ENCODE data around the gene TTC9C. TPM values are rescaled to one million over a fixed set of nuclear protein-coding genes. Genes with fewer than 3 reads are reported as not detected.

Gene TTC9C
- polyA plus RNA-seq, 2 of the 4 experiments (the other 2 are of a cell fraction) = 33.5 to 42.6 TPM

GRCh38 chr11:62725646-62726045 lies 2.6 kb upstream of the TTC9C start:
- WGBS (ENCODE audit: missing lambda C conversion rate) = 1% methylated on average over 7 of the region's 7 CpGs
- no peak for TF ChIP-seq SREBF2 (IDR thresholded peaks at IDR 0.05)
- no peak for TF ChIP-seq RARB (CRISPR knock-in tag; IDR thresholded peaks at IDR 0.05)
- TF ChIP-seq CTCF (IDR thresholded peaks at IDR 0.05) = no peak
- no peak for TF ChIP-seq FOSB (CRISPR knock-in tag; IDR thresholded peaks at IDR 0.05)
- no peak for TF ChIP-seq MAZ (IDR thresholded peaks at IDR 0.05; ENCODE audit: borderline replicate concordance, low read depth, low read length)
- TF ChIP-seq NFE2L2 (conservative IDR thresholded peaks at IDR 0.05; ENCODE audit: low read length) = no peak
- TF ChIP-seq RNF2 (IDR thresholded peaks at IDR 0.05; ENCODE audit: borderline replicate concordance, low read depth) = no peak
- TF ChIP-seq HES2 (IDR thresholded peaks at IDR 0.05) = no peak
- no peak for TF ChIP-seq CBX2 (IDR thresholded peaks at IDR 0.05; ENCODE audit: borderline replicate concordance, low read depth)
- TF ChIP-seq POLR2AphosphoS2 (conservative IDR thresholded peaks at IDR 0.05; ENCODE audit: low read length) = no peak
- no peak for TF ChIP-seq EHF (CRISPR knock-in tag; IDR thresholded peaks at IDR 0.05)
- no peak for TF ChIP-seq E2F6 (IDR thresholded peaks at IDR 0.05; ENCODE audit: borderline replicate concordance, low read depth)
- FAIRE-seq (no peak), DNase-seq (ENCODE audit: low read depth in 1 of 2, low spot score in 1 of 2) (no peak), ATAC-seq (no peak)
- Histone ChIP-seq H3K27ac (peak overlapping the region; percentile 97), H3K4me2 (peak overlapping the region; percentile 92), H3K9me3 (no peaks in the 10 kb centered on the region), H3K4me1 (peaks cover 21% of the 10 kb centered on the region), H3K4me3 (peak overlapping the region; percentile 78)
- CTCF ChIA-PET = interaction anchor here (1.9 to 3.1 kb wide), 2 partner anchors 10 to 18 kb away, joined by 6 to 9 read pairs; partner anchors contain the start of genes BSCL2 and GNG3
- POLR2A ChIA-PET = interaction anchor here (2.2 to 3.8 kb wide), 5 partner anchors 18 to 60 kb away, joined by 12 to 96 read pairs (median 43); partner anchors contain the start of genes BSCL2, C11orf98, CSKMT and GNG3

- TF ChIP-seq FOSB (CRISPR knock-in tag; IDR thresholded peaks at IDR 0.05) (no peak), ZC3H11A (IDR thresholded peaks at IDR 0.05) (no peak), HEYL (CRISPR knock-in tag; IDR thresholded peaks at IDR 0.05) (no peak), RCOR1 (IDR thresholded peaks at IDR 0.05; ENCODE audit: low read depth, low read length) (no peak)
- CTCF ChIA-PET = interaction anchor here (1.1 to 3.1 kb wide), 7 partner anchors 15 to 59 kb away, joined by 3 to 15 read pairs (median 4); partner anchors contain the start of genes BSCL2 and GNG3
- 2% methylated on average over 51 of the region's 51 CpGs for WGBS (ENCODE audit: missing lambda C conversion rate)
Observed at GRCh38 chr11:62726156-62726914, 2.0 kb upstream of the TTC9C start.

GRCh38 chr11:62726915-62727164 lies 1.4 kb upstream of the TTC9C start:
- peak overlapping the region; percentile 92 for H3K4me2 ChIP-seq
- no peak for FAIRE-seq
- no peak for DNase-seq (ENCODE audit: low read depth in 1 of 2, low spot score in 1 of 2)
- H3K27ac ChIP-seq = peak overlapping the region; percentile 97
- H3K9me3 ChIP-seq = no peaks in the 10 kb centered on the region
- POLR2A ChIA-PET = interaction anchor here (0.5 to 3.8 kb wide), 35 partner anchors 8 to 332 kb away, joined by 3 to 96 read pairs (median 7); partner anchors contain the start of genes B3GAT3, BSCL2, C11orf98 and CSKMT
- TF ChIP-seq HOXA7 (CRISPR knock-in tag; IDR thresholded peaks at IDR 0.05) (no peak), CTCF (IDR thresholded peaks at IDR 0.05) (no peak), NR3C1 (IDR thresholded peaks at IDR 0.05) (no peak), BHLHE40 (IDR thresholded peaks at IDR 0.05; ENCODE audit: low read depth, low read length) (no peak), RAD21 (conservative IDR thresholded peaks at IDR 0.05 in 1 of 2, IDR thresholded peaks at IDR 0.05 in 1 of 2) (no peak), MAX (IDR thresholded peaks at IDR 0.05) (no peak), EHMT2 (IDR thresholded peaks at IDR 0.05; ENCODE audit: low read depth) (no peak), EHF (CRISPR knock-in tag; IDR thresholded peaks at IDR 0.05) (no peak), HOXB13 (CRISPR knock-in tag; IDR thresholded peaks at IDR 0.05; ENCODE audit: low read depth) (no peak)
- 0% methylated on average over 14 of the region's 37 CpGs for WGBS (ENCODE audit: missing lambda C conversion rate)
- CTCF ChIA-PET = interaction anchor here (0.9 to 3.1 kb wide), 10 partner anchors 15 to 138 kb away, joined by 3 to 15 read pairs (median 4); partner anchors contain the start of genes BSCL2, GNG3 and ZBTB3
- ATAC-seq = no peak; a peak in 1 of 6 replicates
- peaks cover 21% of the 10 kb centered on the region for H3K4me1 ChIP-seq
- H3K4me3 ChIP-seq = peak overlapping the region; percentile 78

More at GRCh38 chr11:62726156-62726914, 2.0 kb upstream of the TTC9C start:
- Histone ChIP-seq H3K4me2 (peak overlapping the region; percentile 92), H3K4me1 (peaks cover 21% of the 10 kb centered on the region), H3K9me3 (no peaks in the 10 kb centered on the region), H3K4me3 (peak overlapping the region; percentile 78), H3K27ac (peak overlapping the region; percentile 97)
- FAIRE-seq (no peak), ATAC-seq (no peak), DNase-seq (ENCODE audit: low read depth in 1 of 2, low spot score in 1 of 2) (no peak)
- POLR2A ChIA-PET = interaction anchor here (0.6 to 3.8 kb wide), 24 partner anchors 11 to 172 kb away, joined by 3 to 96 read pairs (median 10); partner anchors contain the start of genes B3GAT3, BSCL2, C11orf98 and CSKMT

All from A549 (cell line).